Endothelial cell of umbilical vein (primary cell): ENCODE measurements around the gene SSTR3. TPM values are rescaled to one million over a fixed set of nuclear protein-coding genes. Genes with fewer than 3 reads are reported as not detected.

Experiments
- BruUV-seq: library from RNA; stranded (reverse); fragments of 400-500 nt; replicated peaks from 2 replicates; lab custom pipeline; 2021; lab: Mats Ljungman, UMichigan
- CTCF ChIA-PET: fragments of 300-600, 350-600 bp; sonication (Branson Sonifier 250); formaldehyde crosslinking; loops from one replicate; lab custom pipeline; 2021; ENCODE audit warnings: antibody characterized with exemption, inconsistent platforms; lab: Charles Lee
- POLR2A ChIA-PET: fragments of 300-600, 350-600 bp; sonication (Branson Sonifier 250); formaldehyde crosslinking; loops from one replicate; lab custom pipeline; 2021; ENCODE audit warnings: antibody characterized with exemption, inconsistent platforms; lab: Charles Lee
- DNase-seq: peaks from one replicate; pipeline ENCODE4 v3.0.0-alpha.2; 2011; ENCODE audit warnings: low read depth, low spot score
- FAIRE-seq: peaks from 2 replicates; lab custom pipeline; 2011; peaks lifted over from hg19 to GRCh38; lab: Jason Lieb, UNC
- H2AFZ ChIP-seq: 2 replicates; pipeline ENCODE4 v1.6.0; 2012; ENCODE audit warnings: low read depth, low read length, control low read depth, inconsistent platforms
- H3K27ac ChIP-seq: 2 replicates; pipeline ENCODE4 v1.5.1; 2011; ENCODE audit warnings: low read depth, mild to moderate bottlenecking, control low read depth, low read length, moderate library complexity; ENCODE audit not compliant: insufficient read depth
- H3K27me3 ChIP-seq, 2 experiments: 2 replicates each; pipeline versions ENCODE4 v1.6.0 to v1.6.1; 2011; ENCODE audit warnings: low read length in 2 of 2, mixed read lengths in 1 of 2; ENCODE audit not compliant: control insufficient read depth in 2 of 2, insufficient read depth in 2 of 2
- H3K36me3 ChIP-seq, 2 experiments: 2 replicates in 1 of 2; 3 replicates in 1 of 2; pipeline ENCODE4 v1.5.1; 2011; ENCODE audit warnings: low read length in 2 of 2, mild to moderate bottlenecking in 1 of 2, moderate library complexity in 1 of 2; ENCODE audit not compliant: control insufficient read depth in 2 of 2, insufficient read depth in 2 of 2; ENCODE audit errors: extremely low read depth in 1 of 2
- H3K4me1 ChIP-seq: 3 replicates; pipeline ENCODE4 v1.5.1; 2011; ENCODE audit warnings: mild to moderate bottlenecking, low read length; ENCODE audit not compliant: control insufficient read depth, insufficient read depth; ENCODE audit errors: extremely low read depth
- H3K4me2 ChIP-seq: 2 replicates; pipeline ENCODE4 v1.6.1; 2011; ENCODE audit warnings: low read length, control low read depth, mixed read lengths; ENCODE audit not compliant: insufficient read depth
- H3K4me3 ChIP-seq, 3 experiments: fragments of 200-600 bp in 1 of 3; sonication (generic), shearing (Covaris generic) in 1 of 3; replicated peaks in 1 of 3; 2 replicates each; pipeline ENCODE4 v1.5.1; 2011 to 2016; ENCODE audit warnings: control low read depth in 3 of 3, low read length in 3 of 3, mild to moderate bottlenecking in 2 of 3, inconsistent platforms in 1 of 3, low read depth in 1 of 3, moderate library complexity in 1 of 3; ENCODE audit not compliant: insufficient read depth in 1 of 3
- H3K79me2 ChIP-seq: 2 replicates; pipeline ENCODE4 v1.6.0; 2012; ENCODE audit warnings: low read length, inconsistent platforms; ENCODE audit not compliant: control insufficient read depth, insufficient read depth
- H3K9ac ChIP-seq: replicated peaks from 2 replicates; pipeline ENCODE3; 2011; ENCODE audit warnings: low read length, control low read depth; ENCODE audit not compliant: insufficient read depth; ENCODE audit errors: extremely low read depth
- H3K9me1 ChIP-seq: replicated peaks from 3 replicates; pipeline ENCODE4 v1.6.0; 2011; ENCODE audit warnings: mild to moderate bottlenecking, low read length; ENCODE audit not compliant: control insufficient read depth, insufficient read depth; ENCODE audit errors: extremely low read depth
- H3K9me3 ChIP-seq: replicated peaks from 2 replicates; pipeline ENCODE4 v1.5.1; 2012; ENCODE audit warnings: low read length, inconsistent platforms; ENCODE audit not compliant: control insufficient read depth, insufficient read depth
- H4K20me1 ChIP-seq: replicated peaks from 2 replicates; pipeline ENCODE3; 2011; ENCODE audit warnings: mild to moderate bottlenecking, low read length; ENCODE audit not compliant: control insufficient read depth, insufficient read depth; ENCODE audit errors: extremely low read depth
- EZH2 ChIP-seq: IDR thresholded peaks from 2 replicates; pipeline ENCODE4 v1.6.1; 2012; ENCODE audit warnings: borderline replicate concordance, low read depth, mild to moderate bottlenecking, moderate library complexity, low read length, inconsistent platforms; ENCODE audit not compliant: severe bottlenecking
- FOS ChIP-seq: IDR thresholded peaks from 2 replicates; pipeline ENCODE4 v1.6.1; 2011; ENCODE audit warnings: mild to moderate bottlenecking, low read length, moderate library complexity, borderline replicate concordance; ENCODE audit not compliant: insufficient read depth
- GATA2 ChIP-seq: IDR thresholded peaks from 2 replicates; pipeline ENCODE4 v1.7.0; 2011; ENCODE audit warnings: low read depth, mild to moderate bottlenecking, moderate library complexity, mixed read lengths, low read length; ENCODE audit not compliant: insufficient read length, insufficient read depth
- JUN ChIP-seq: IDR thresholded peaks from 2 replicates; pipeline ENCODE4 v1.6.1; 2011; ENCODE audit warnings: borderline replicate concordance, low read depth; ENCODE audit not compliant: insufficient read length, insufficient read depth
- MYC ChIP-seq: IDR thresholded peaks from one replicate; pipeline ENCODE4 v1.6.1; 2011; ENCODE audit warnings: mild to moderate bottlenecking, low read depth, low read length
- POLR2A ChIP-seq: IDR thresholded peaks from 2 replicates; pipeline ENCODE4 v1.6.1; 2012; ENCODE audit warnings: low read depth, mild to moderate bottlenecking, control low read depth, low read length
- POLR2AphosphoS5 ChIP-seq: IDR thresholded peaks from 2 replicates; pipeline ENCODE4 v1.6.1; 2012; ENCODE audit warnings: low read depth, mild to moderate bottlenecking, control low read depth, low read length, moderate library complexity; ENCODE audit not compliant: insufficient read depth
- dilution Hi-C: fragments of 300-500 bp; cut with MboI; formaldehyde crosslinking; loops from one replicate; pipeline ENCODE4 v1.15.0; 2019; ENCODE audit warnings: low sequenced_read_pairs; ENCODE audit not compliant: extremely low pct_ligation_motif_present
- intact Hi-C: fragments of 100-400 bp; cut with micrococcal nuclease; formaldehyde crosslinking; loops from one replicate; pipeline ENCODE4 v1.10.0; 2022
- polyA plus RNA-seq, 4 experiments: library from polyadenylated mRNA; depleted of rRNA in 3 of 4; stranded (reverse) in 3 of 4; unstranded in 1 of 4; fragments of >200 nt; gene quantifications; 2 replicates each; pipeline versions ENCODE4 v1.2.1 to v1.2.3, GENCODE V29; 2011 to 2012; ENCODE audit warnings: missing spikeins in 1 of 4
- total RNA-seq: library from RNA; stranded (reverse); gene quantifications from 2 replicates; pipeline ENCODE4 v1.2.3, GENCODE V29; 2021
- TF ChIP-seq, protein P1 (sequence below): IDR thresholded peaks from 2 replicates; pipeline ENCODE4 v1.6.1; 2011; ENCODE audit not compliant: insufficient read depth, insufficient read length
- TF ChIP-seq, protein P2 (sequence below), 2 donors: IDR thresholded peaks; 1 replicate in 1 of 2; 2 replicates in 1 of 2; pipeline ENCODE4 v1.5.1; 2011; ENCODE audit warnings: low read length in 2 of 2, mild to moderate bottlenecking in 2 of 2, moderate library complexity in 2 of 2, control low read depth in 1 of 2, inconsistent platforms in 1 of 2, low read depth in 1 of 2; ENCODE audit not compliant: insufficient read depth in 1 of 2; ENCODE audit errors: extremely low read depth in 1 of 2

The SSTR3 gene
- total and polyA plus RNA-seq, 2 donors (not counting 3 experiments of a cell fraction or from before 2014, with no cell fraction given): not detected

DNA sequence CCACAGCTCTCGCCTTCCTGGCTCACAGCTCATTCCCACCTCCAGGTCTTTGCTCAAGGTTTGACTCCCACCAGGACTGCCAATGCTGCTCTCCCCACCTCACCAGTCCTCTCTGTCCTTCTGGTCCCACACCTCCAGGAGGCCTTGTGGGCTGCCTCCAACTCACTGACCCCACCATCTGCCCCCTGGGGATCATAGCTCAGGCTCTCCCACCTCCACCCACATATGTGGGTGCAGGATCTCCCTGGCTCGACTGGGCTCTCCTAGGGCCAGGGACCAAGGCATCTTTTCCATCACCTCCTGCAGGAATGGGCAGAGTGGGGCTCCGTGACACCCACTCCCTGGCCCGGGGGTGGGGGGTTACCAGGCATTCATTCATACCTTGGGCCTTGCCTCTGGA, 13.8 kb upstream of the SSTR3 start:
- H3K79me2 ChIP-seq: no peaks in the 10 kb centered on the region
- peaks cover 27% of the 10 kb centered on the region for H3K4me1 ChIP-seq
- H3K27me3 ChIP-seq: no peaks in the 10 kb centered on the region
- BruUV-seq: no TSS peak
- H3K9me1 ChIP-seq: no peaks in the 10 kb centered on the region
- no peak overlapping the region for H3K27ac ChIP-seq
- ChIA-PET CTCF (interaction anchor here (0.8 to 5.4 kb wide), 6 partner anchors 10 to 230 kb away, joined by 3 to 64 read pairs (median 4); no protein-coding TSS in a partner anchor), POLR2A (no interaction called here)
- dilution Hi-C loops (no loop called here), intact Hi-C loops (no loop called here)
- H4K20me1 ChIP-seq: no peaks in the 10 kb centered on the region
- H3K4me3 ChIP-seq: no peak overlapping the region
- TF ChIP-seq, protein P1, sequence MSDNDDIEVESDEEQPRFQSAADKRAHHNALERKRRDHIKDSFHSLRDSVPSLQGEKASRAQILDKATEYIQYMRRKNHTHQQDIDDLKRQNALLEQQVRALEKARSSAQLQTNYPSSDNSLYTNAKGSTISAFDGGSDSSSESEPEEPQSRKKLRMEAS: no peak
- TF ChIP-seq MYC (no peak), GATA2 (no peak), POLR2A (no peak), POLR2AphosphoS5 (no peak), JUN (no peak), FOS (no peak), EZH2 (no peak)
- TF ChIP-seq, protein P2, sequence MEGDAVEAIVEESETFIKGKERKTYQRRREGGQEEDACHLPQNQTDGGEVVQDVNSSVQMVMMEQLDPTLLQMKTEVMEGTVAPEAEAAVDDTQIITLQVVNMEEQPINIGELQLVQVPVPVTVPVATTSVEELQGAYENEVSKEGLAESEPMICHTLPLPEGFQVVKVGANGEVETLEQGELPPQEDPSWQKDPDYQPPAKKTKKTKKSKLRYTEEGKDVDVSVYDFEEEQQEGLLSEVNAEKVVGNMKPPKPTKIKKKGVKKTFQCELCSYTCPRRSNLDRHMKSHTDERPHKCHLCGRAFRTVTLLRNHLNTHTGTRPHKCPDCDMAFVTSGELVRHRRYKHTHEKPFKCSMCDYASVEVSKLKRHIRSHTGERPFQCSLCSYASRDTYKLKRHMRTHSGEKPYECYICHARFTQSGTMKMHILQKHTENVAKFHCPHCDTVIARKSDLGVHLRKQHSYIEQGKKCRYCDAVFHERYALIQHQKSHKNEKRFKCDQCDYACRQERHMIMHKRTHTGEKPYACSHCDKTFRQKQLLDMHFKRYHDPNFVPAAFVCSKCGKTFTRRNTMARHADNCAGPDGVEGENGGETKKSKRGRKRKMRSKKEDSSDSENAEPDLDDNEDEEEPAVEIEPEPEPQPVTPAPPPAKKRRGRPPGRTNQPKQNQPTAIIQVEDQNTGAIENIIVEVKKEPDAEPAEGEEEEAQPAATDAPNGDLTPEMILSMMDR (IDR thresholded peaks at IDR 0.05; ENCODE audit: extremely low read depth in 1 of 2, insufficient read depth in 1 of 2, low read depth in 1 of 2, low read length in 2 of 2): no peak
- H2AFZ ChIP-seq: no peak overlapping the region
- H3K4me2 ChIP-seq: no peak overlapping the region
- H3K9ac ChIP-seq: no peak overlapping the region
- H3K9me3 ChIP-seq: no peaks in the 10 kb centered on the region
- FAIRE-seq: no peak
- no peak for DNase-seq
- peaks cover 5 to 6% of the 10 kb centered on the region in 2 experiments for H3K36me3 ChIP-seq
